Measurements from ENCODE around the gene HHAT.

DNA sequence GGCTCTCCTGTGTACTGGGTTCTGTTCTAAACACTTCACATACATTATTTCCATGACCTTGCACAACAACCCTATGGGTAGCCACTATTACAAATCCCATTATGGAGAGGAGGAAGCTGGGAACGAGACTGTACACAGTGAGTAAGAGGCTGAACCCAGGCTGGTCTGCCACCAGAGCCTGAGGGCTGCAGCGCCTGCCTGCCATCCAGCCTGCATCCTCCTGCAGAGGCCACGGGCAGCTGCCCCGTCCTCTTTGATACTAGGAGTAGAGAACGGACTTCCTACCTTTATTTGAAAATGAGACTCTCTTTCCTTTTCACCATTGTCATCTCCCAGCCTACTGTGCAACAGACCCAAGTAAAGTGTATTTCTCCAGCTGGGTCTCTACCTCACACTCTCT is 370.0 kb downstream of the HHAT start:
- TF ChIP-seq, protein P1, sequence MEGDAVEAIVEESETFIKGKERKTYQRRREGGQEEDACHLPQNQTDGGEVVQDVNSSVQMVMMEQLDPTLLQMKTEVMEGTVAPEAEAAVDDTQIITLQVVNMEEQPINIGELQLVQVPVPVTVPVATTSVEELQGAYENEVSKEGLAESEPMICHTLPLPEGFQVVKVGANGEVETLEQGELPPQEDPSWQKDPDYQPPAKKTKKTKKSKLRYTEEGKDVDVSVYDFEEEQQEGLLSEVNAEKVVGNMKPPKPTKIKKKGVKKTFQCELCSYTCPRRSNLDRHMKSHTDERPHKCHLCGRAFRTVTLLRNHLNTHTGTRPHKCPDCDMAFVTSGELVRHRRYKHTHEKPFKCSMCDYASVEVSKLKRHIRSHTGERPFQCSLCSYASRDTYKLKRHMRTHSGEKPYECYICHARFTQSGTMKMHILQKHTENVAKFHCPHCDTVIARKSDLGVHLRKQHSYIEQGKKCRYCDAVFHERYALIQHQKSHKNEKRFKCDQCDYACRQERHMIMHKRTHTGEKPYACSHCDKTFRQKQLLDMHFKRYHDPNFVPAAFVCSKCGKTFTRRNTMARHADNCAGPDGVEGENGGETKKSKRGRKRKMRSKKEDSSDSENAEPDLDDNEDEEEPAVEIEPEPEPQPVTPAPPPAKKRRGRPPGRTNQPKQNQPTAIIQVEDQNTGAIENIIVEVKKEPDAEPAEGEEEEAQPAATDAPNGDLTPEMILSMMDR (IDR thresholded peaks at IDR 0.05; ENCODE audit: low read depth, low read length): no peak
- TF ChIP-seq POLR2A (IDR thresholded peaks at IDR 0.05; ENCODE audit: extremely low read depth, insufficient read length): no peak
- TF ChIP-seq, protein P2, sequence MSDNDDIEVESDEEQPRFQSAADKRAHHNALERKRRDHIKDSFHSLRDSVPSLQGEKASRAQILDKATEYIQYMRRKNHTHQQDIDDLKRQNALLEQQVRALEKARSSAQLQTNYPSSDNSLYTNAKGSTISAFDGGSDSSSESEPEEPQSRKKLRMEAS (IDR thresholded peaks at IDR 0.05; ENCODE audit: low read depth, low read length): no peak
